Common myeloid progenitor, CD34-positive (primary cell): ENCODE data around the gene MET.

Source experiments
- CTCF ChIA-PET: fragments of 350-600 bp; sonication (Branson Sonifier 250); formaldehyde crosslinking; loops from one replicate; lab custom pipeline; 2021; ENCODE audit warnings: antibody characterized with exemption; lab: Charles Lee
- POLR2A ChIA-PET: fragments of 350-600 bp; sonication (Branson Sonifier 250); formaldehyde crosslinking; loops from one replicate; lab custom pipeline; 2021; ENCODE audit warnings: antibody characterized with exemption; lab: Charles Lee
- DNase-seq, 3 donors: peaks; one replicate each; pipeline versions ENCODE4 v3.0.0 to v3.0.0-alpha.2; 2013
- H3K27ac ChIP-seq, 2 experiments: 1 replicate in 1 of 2; 2 replicates in 1 of 2; pipeline ENCODE4 v1.7.0; 2013; ENCODE audit warnings: inconsistent platforms in 2 of 2, low read length in 2 of 2, mild to moderate bottlenecking in 2 of 2, low read depth in 1 of 2, moderate library complexity in 1 of 2; ENCODE audit not compliant: severe bottlenecking in 2 of 2, insufficient read depth in 1 of 2, poor library complexity in 1 of 2
- H3K27me3 ChIP-seq, 5 experiments: replicated peaks in 2 of 5; 1 replicate in 3 of 5; 2 replicates in 2 of 5; pipeline versions ENCODE4 v1.6.1 to v1.7.0; 2013; ENCODE audit warnings: low read length in 4 of 5, mild to moderate bottlenecking in 2 of 5, moderate library complexity in 2 of 5, inconsistent platforms in 1 of 5; ENCODE audit not compliant: insufficient read depth in 5 of 5, control insufficient read depth in 4 of 5
- H3K36me3 ChIP-seq, 4 experiments: 1 replicate in 2 of 4; 2 replicates in 2 of 4; pipeline versions ENCODE4 v1.6.1 to v1.7.0; 2013; ENCODE audit warnings: low read length in 3 of 4, control low read depth in 1 of 4, mild to moderate bottlenecking in 1 of 4; ENCODE audit not compliant: control insufficient read depth in 4 of 4, insufficient read depth in 4 of 4
- H3K4me1 ChIP-seq, 4 experiments: 1 replicate in 3 of 4; 2 replicates in 1 of 4; pipeline versions ENCODE4 v1.6.1 to v1.7.1; 2013; ENCODE audit warnings: low read length in 3 of 4, mild to moderate bottlenecking in 3 of 4, control low read depth in 1 of 4, inconsistent platforms in 1 of 4, moderate library complexity in 1 of 4; ENCODE audit not compliant: control insufficient read depth in 4 of 4, insufficient read depth in 4 of 4; ENCODE audit errors: control extremely low read depth in 1 of 4
- H3K4me3 ChIP-seq, 7 experiments: 1 replicate in 4 of 7; 2 replicates in 3 of 7; pipeline versions ENCODE4 v1.5.1 to v1.7.0; 2013; ENCODE audit warnings: mild to moderate bottlenecking in 7 of 7, low read length in 6 of 7, moderate library complexity in 6 of 7, inconsistent platforms in 2 of 7, low read depth in 2 of 7, control low read depth in 1 of 7; ENCODE audit not compliant: insufficient read depth in 4 of 7, control insufficient read depth in 1 of 7; ENCODE audit errors: extremely low read depth in 1 of 7
- H3K9me3 ChIP-seq, 5 experiments: 1 replicate in 4 of 5; 2 replicates in 1 of 5; pipeline versions ENCODE4 v1.6.1 to v1.7.1; 2013; ENCODE audit warnings: low read length in 4 of 5, mild to moderate bottlenecking in 2 of 5, inconsistent platforms in 1 of 5, low read depth in 1 of 5, moderate library complexity in 1 of 5; ENCODE audit not compliant: control insufficient read depth in 4 of 5, insufficient read depth in 2 of 5; ENCODE audit errors: control extremely low read depth in 1 of 5
- WGBS: methylation state at CpG from one replicate; pipeline ENCODE4 v1.1.5; 2013; ENCODE audit not compliant: insufficient coverage; 5-methylcytosine and 5-hydroxymethylcytosine counted together

MET gene

GRCh38 chr7:116683786-116684185 lies 11.8 kb downstream of the MET start:
- ChIA-PET CTCF (interaction anchor here (0.9 kb wide), 1 partner anchor 10 kb away, joined by 3 read pairs; no protein-coding TSS in a partner anchor), POLR2A (no interaction called here)
- Histone ChIP-seq H3K9me3 (no peaks in the 10 kb centered on the region), H3K27ac (no peak overlapping the region), H3K4me3 (no peak overlapping the region), H3K27me3 (no peaks in the 10 kb centered on the region), H3K36me3 (no peaks in the 10 kb centered on the region), H3K4me1 (no peaks in the 10 kb centered on the region)
- DNase-seq, result peak; percentile 23 to 84 (median 79)
- WGBS, result 33% methylated on average over 3 of the region's 4 CpGs

GRCh38 chr7:116686033-116686432 lies 14.0 kb downstream of the MET start:
- no peak for DNase-seq
- no peaks in the 10 kb centered on the region for H3K9me3 ChIP-seq
- ChIA-PET CTCF (interaction anchor here (0.7 kb wide), 1 partner anchor 303 kb away, joined by 3 read pairs; no protein-coding TSS in a partner anchor), POLR2A (no interaction called here)
- H3K27me3 ChIP-seq, result no peaks in the 10 kb centered on the region
- no peak overlapping the region for H3K27ac ChIP-seq
- H3K36me3 ChIP-seq, result no peaks in the 10 kb centered on the region
- 92% methylated on average over 2 of the region's 3 CpGs for WGBS
- H3K4me1 ChIP-seq, result peaks cover 2 to 13% (median 8%) of the 10 kb centered on the region in 4 experiments
- no peak overlapping the region for H3K4me3 ChIP-seq

GRCh38 chr7:116686812-116687419 lies 14.9 kb downstream of the MET start:
- WGBS, result 100% methylated on average over 1 of the region's 7 CpGs
- ChIA-PET CTCF (no interaction called here), POLR2A (no interaction called here)

DNA sequence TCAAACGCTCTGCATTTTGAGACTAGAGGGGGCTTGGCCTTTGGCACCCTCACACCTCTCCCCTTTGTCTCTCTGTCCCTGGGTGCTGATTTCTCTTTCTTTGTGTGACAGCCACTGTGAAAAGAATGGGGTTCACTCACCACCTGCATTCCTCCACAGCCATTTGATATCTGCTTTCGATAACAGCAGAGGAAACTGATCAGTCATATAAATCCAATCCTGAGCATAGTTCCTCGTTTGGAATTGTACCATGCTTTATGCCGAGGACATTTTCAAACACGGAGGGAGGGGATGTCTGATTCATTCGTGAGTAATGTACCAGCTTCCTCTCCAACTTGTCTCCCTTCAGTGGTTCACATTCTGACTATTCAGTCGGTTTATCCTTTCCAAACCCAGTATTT lies 15.8 kb downstream of the MET start:
- no peak overlapping the region for H3K27ac ChIP-seq
- no peak overlapping the region for H3K4me3 ChIP-seq
- CTCF ChIA-PET, result interaction anchor here (0.6 kb wide), 1 partner anchor 68 kb away, joined by 3 read pairs; no protein-coding TSS in a partner anchor
- no peaks in the 10 kb centered on the region for H3K9me3 ChIP-seq
- no peaks in the 10 kb centered on the region for H3K36me3 ChIP-seq
- POLR2A ChIA-PET, result no interaction called here
- peak in 2 of 3 donors; percentile 21 to 31 for DNase-seq
- peaks cover 2 to 13% (median 8%) of the 10 kb centered on the region in 4 experiments for H3K4me1 ChIP-seq
- WGBS, result 92% methylated on average over 6 of the region's 7 CpGs
- no peaks in the 10 kb centered on the region for H3K27me3 ChIP-seq

More at GRCh38 chr7:116686812-116687419, 14.9 kb downstream of the MET start:
- Histone ChIP-seq H3K27me3 (no peaks in the 10 kb centered on the region), H3K36me3 (no peaks in the 10 kb centered on the region), H3K27ac (no peak overlapping the region), H3K4me1 (peaks cover 2 to 13% (median 8%) of the 10 kb centered on the region in 4 experiments), H3K9me3 (no peaks in the 10 kb centered on the region), H3K4me3 (no peak overlapping the region)
- no peak for DNase-seq

- Histone ChIP-seq H3K9me3 (no peaks in the 10 kb centered on the region), H3K4me1 (peaks cover 2 to 13% (median 8%) of the 10 kb centered on the region in 4 experiments), H3K27me3 (no peaks in the 10 kb centered on the region), H3K4me3 (no peak overlapping the region), H3K36me3 (no peaks in the 10 kb centered on the region), H3K27ac (no peak overlapping the region)
- WGBS, result 10% methylated on average over 3 of the region's 4 CpGs
- CTCF ChIA-PET, result interaction anchor here (0.9 to 1.3 kb wide), 2 partner anchors 8 to 16 kb away, joined by 3 read pairs; no protein-coding TSS in a partner anchor
- DNase-seq, result peak; percentile 17 to 75 (median 66)
- POLR2A ChIA-PET, result no interaction called here
Observed at GRCh38 chr7:116689790-116690259, 17.8 kb downstream of the MET start.

DNA sequence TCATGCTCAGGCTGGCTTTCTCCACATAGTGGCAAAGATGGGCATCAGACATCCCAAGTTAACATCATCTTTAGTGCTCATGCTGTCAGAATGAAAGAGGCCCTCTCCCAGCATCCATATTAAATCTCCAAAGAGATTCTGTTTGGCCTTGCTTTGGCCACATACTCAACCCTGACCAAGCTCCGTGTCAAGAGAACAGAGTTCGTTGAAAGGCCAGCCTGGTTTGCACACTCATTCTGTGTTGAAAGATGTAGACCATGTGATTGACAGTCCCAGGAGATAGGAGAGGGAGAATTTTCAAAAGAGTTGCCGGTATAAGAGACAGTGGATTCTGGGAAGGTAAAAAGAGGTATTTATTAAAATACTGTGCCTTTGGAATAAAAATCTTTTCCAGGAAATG lies 19.7 kb downstream of the MET start:
- no peaks in the 10 kb centered on the region for H3K36me3 ChIP-seq
- no peaks in the 10 kb centered on the region for H3K9me3 ChIP-seq
- POLR2A ChIA-PET, result no interaction called here
- peaks cover 2 to 13% (median 8%) of the 10 kb centered on the region in 4 experiments for H3K4me1 ChIP-seq
- no peak for DNase-seq
- no peaks in the 10 kb centered on the region for H3K27me3 ChIP-seq
- CTCF ChIA-PET, result no interaction called here
- no peak overlapping the region for H3K4me3 ChIP-seq
- no peak overlapping the region for H3K27ac ChIP-seq
- WGBS, result 100% methylated on average over 2 of the region's 3 CpGs
